Upper lobe of left lung (tissue), 6 donors: ENCODE data around the gene ZBED4. TPM values are rescaled to one million over a fixed set of nuclear protein-coding genes. Genes with fewer than 3 reads are reported as not detected.

Source experiments
- ATAC-seq, 2 donors: fragments of 200-7000 bp; cut with Tn5 transposase; one replicate each; pipeline ENCODE4 v1.9.1; 2022; ENCODE audit warnings: mild to moderate bottlenecking in 2 of 2, moderate library complexity in 2 of 2; ENCODE audit not compliant: low FRiP score in 2 of 2
- DNase-seq, 2 donors: peaks; one replicate each; pipeline ENCODE4 v3.0.0-alpha.2; 2019 to 2020
- H3K27ac ChIP-seq, 4 donors: fragments of 200-600 bp; sonication (generic); one replicate each; pipeline ENCODE4 v1.5.1; 2016 to 2019
- H3K27me3 ChIP-seq, 4 donors: fragments of 200-600 bp; sonication (generic); one replicate each; pipeline ENCODE4 v1.5.1; 2017 to 2019
- H3K36me3 ChIP-seq, 4 donors: fragments of 200-600 bp; sonication (generic); one replicate each; pipeline ENCODE4 v1.5.1; 2016 to 2019
- H3K4me1 ChIP-seq, 4 donors: fragments of 200-600 bp; sonication (generic); one replicate each; pipeline ENCODE4 v1.5.1; 2018 to 2019
- H3K4me3 ChIP-seq, 4 donors: fragments of 200-600 bp; sonication (generic); one replicate each; pipeline ENCODE4 v1.5.1; 2017 to 2019; ENCODE audit warnings: mild to moderate bottlenecking in 2 of 4, moderate library complexity in 1 of 4
- H3K9me3 ChIP-seq, 4 donors: fragments of 200-600 bp; sonication (generic); one replicate each; pipeline ENCODE4 v1.5.1; 2018 to 2019
- CTCF ChIP-seq, 6 experiments: fragments of 450-650 bp in 4 of 6; fragments of 200-600 bp in 2 of 6; sonication (generic) in 2 of 6; IDR thresholded peaks; one replicate each; pipeline ENCODE4 v1.5.1; 2016 to 2019; ENCODE audit warnings: antibody characterized with exemption in 6 of 6
- EP300 ChIP-seq, 4 donors: sonication (generic); formaldehyde crosslinking; IDR thresholded peaks; one replicate each; pipeline ENCODE4 v1.5.1; 2017; ENCODE audit warnings: antibody characterized with exemption in 4 of 4, control low read depth in 2 of 4
- POLR2A ChIP-seq, 4 donors: fragments of 450-650 bp; IDR thresholded peaks; one replicate each; pipeline ENCODE4 v1.5.1; 2016 to 2017; ENCODE audit warnings: antibody characterized with exemption in 4 of 4, mild to moderate bottlenecking in 2 of 4
- POLR2AphosphoS5 ChIP-seq, 2 donors: sonication (generic); formaldehyde crosslinking; IDR thresholded peaks; one replicate each; pipeline ENCODE4 v1.5.1; 2017; ENCODE audit warnings: antibody characterized with exemption in 2 of 2
- WGBS, 2 donors: methylation state at CpG; one replicate each; pipeline ENCODE4 v1.1.5; 2017 to 2018; 5-methylcytosine and 5-hydroxymethylcytosine counted together
- total RNA-seq, 6 donors: library from RNA; depleted of rRNA in 4 of 6; stranded (reverse); fragments of >200 nt in 4 of 6; gene quantifications; one replicate each; pipeline versions ENCODE4 v1.1.0 to v1.2.1, GENCODE V29; 2016 to 2021
- donor health status: DM: no; HTN: no; CAD: no; lungs with moderate emphysema.
- donor health status: DM: no; HTN: yes; CAD: no; lungs with severe emphysema.

Gene ZBED4
- total RNA-seq, 6 donors from 2014 or later, result 10.8 to 19.9 (median 15.5) TPM

- ATAC-seq (peak in 1 of 2 donors; percentile 57), DNase-seq (peak; percentile 54 to 69)
- Histone ChIP-seq H3K4me3 (peak overlapping the region in 1 of 4 donors; percentile 31), H3K27me3 (no peaks in the 10 kb centered on the region), H3K27ac (peak overlapping the region in 2 of 4 donors; percentile 24 to 56), H3K9me3 (no peaks in the 10 kb centered on the region), H3K4me1 (peaks cover 0 to 4% (median under 1%) of the 10 kb centered on the region in 4 donors), H3K36me3 (no peaks in the 10 kb centered on the region)
- WGBS, 2 donors, result 63% methylated on average over 25 to 29 of the region's 29 CpGs
- TF ChIP-seq POLR2AphosphoS5 (IDR thresholded peaks at IDR 0.05), result peak in 1 of 2 donors; percentile 20
- TF ChIP-seq POLR2A (IDR thresholded peaks at IDR 0.05), result peak in 1 of 4 donors; percentile 25
- TF ChIP-seq CTCF (IDR thresholded peaks at IDR 0.05), result no peak
Measured at GRCh38 chr22:49838771-49839717, 14.6 kb upstream of the ZBED4 start.

- no peak for ATAC-seq
- Histone ChIP-seq H3K4me1 (peaks cover 20 to 25% (median 22%) of the 10 kb centered on the region in 4 donors), H3K4me3 (no peak overlapping the region), H3K27ac (no peak overlapping the region), H3K36me3 (no peaks in the 10 kb centered on the region), H3K27me3 (peaks cover 3 to 21% (median 10%) of the 10 kb centered on the region in 4 donors), H3K9me3 (no peaks in the 10 kb centered on the region)
- 88 to 94% methylated on average over 15 of the region's 16 CpGs for WGBS, 2 donors
- DNase-seq, result no peak
- TF ChIP-seq CTCF (IDR thresholded peaks at IDR 0.05) (no peak), POLR2AphosphoS5 (IDR thresholded peaks at IDR 0.05) (no peak), EP300 (IDR thresholded peaks at IDR 0.05) (no peak), POLR2A (IDR thresholded peaks at IDR 0.05) (no peak)
Measured at GRCh38 chr22:49845241-49845640, 8.4 kb upstream of the ZBED4 start.

- Histone ChIP-seq H3K4me1 (peaks cover 20 to 27% (median 22%) of the 10 kb centered on the region in 4 donors), H3K9me3 (no peaks in the 10 kb centered on the region), H3K4me3 (no peak overlapping the region), H3K27ac (no peak overlapping the region), H3K27me3 (peaks cover 3 to 23% (median 10%) of the 10 kb centered on the region in 4 donors), H3K36me3 (no peaks in the 10 kb centered on the region)
- no peak for TF ChIP-seq EP300 (IDR thresholded peaks at IDR 0.05)
- DNase-seq (no peak), ATAC-seq (no peak)
- WGBS, 2 donors, result 85% methylated on average over 12 to 19 of the region's 19 CpGs
Measured at GRCh38 chr22:49845666-49846459, 7.8 kb upstream of the ZBED4 start.

- 25 to 42% methylated on average over 39 to 59 of the region's 64 CpGs for WGBS, 2 donors
- TF ChIP-seq POLR2A (IDR thresholded peaks at IDR 0.05) (peak in 1 of 4 donors; percentile 36), EP300 (IDR thresholded peaks at IDR 0.05) (no peak)
- Histone ChIP-seq H3K9me3 (no peaks in the 10 kb centered on the region), H3K4me3 (peak overlapping the region; percentile 10 to 60 (median 52)), H3K27ac (peak overlapping the region in 2 of 4 donors; percentile 52 to 78), H3K36me3 (no peaks in the 10 kb centered on the region), H3K27me3 (peaks cover 3 to 23% (median 10%) of the 10 kb centered on the region in 4 donors), H3K4me1 (peaks cover 24 to 34% (median 29%) of the 10 kb centered on the region in 4 donors)
- ATAC-seq, result peak in 1 of 2 donors; percentile 51
- peak; percentile 50 to 91 for DNase-seq
Measured at GRCh38 chr22:49847751-49848689, 5.6 kb upstream of the ZBED4 start.

GRCh38 chr22:49848690-49849160 is 4.9 kb upstream of the ZBED4 start:
- H3K27ac ChIP-seq, result peak overlapping the region in 1 of 4 donors; percentile 52
- TF ChIP-seq CTCF (IDR thresholded peaks at IDR 0.05), result peak in 1 of 6 experiments; percentile 15
- TF ChIP-seq POLR2AphosphoS5 (IDR thresholded peaks at IDR 0.05), result no peak
- TF ChIP-seq POLR2A (IDR thresholded peaks at IDR 0.05), result no peak

More at GRCh38 chr22:49848690-49849160, 4.9 kb upstream of the ZBED4 start:
- Histone ChIP-seq H3K9me3 (no peaks in the 10 kb centered on the region), H3K4me3 (peak overlapping the region; percentile 10 to 60 (median 52)), H3K36me3 (no peaks in the 10 kb centered on the region), H3K4me1 (peaks cover 24 to 36% (median 29%) of the 10 kb centered on the region in 4 donors), H3K27me3 (peaks cover 3 to 23% (median 10%) of the 10 kb centered on the region in 4 donors)
- ATAC-seq, result no peak
- WGBS, 2 donors, result 0% methylated on average over 27 of the region's 51 CpGs; no CpG with 5 or more reads in 1 of the 2 donors
- DNase-seq, result peak in 1 of 2 donors; percentile 89
